GM18868 (cell line): ENCODE data around the gene MLLT3.
A peak's percentile ranks its signal among the peaks of the same experiment; 100 is the strongest.

ENCODE experiments used
- ATAC-seq: cut with Tn5 transposase; IDR thresholded peaks from one replicate; pipeline ENCODE4 v1.9.1; 2021; ENCODE audit warnings: mild to moderate bottlenecking, moderate library complexity; ENCODE audit not compliant: unreplicated experiment

Gene MLLT3

DNA sequence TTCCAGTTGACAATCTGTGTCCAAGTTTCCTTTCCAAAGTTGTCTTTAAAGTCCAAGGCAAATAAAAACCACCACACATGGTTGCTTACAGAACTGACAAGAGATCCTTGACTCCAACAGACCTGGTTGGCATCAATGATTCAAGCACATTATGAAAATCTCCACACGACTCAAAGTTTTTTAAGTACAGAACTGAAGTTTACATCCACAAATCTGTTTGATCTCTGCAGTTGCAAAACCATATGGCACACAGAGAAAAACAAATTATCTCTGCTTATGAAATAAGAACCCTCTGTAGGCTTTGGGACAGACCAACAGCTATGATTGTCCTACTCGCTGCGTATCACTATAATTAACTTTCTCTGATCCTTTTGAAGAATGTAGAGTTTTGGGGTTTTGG, 60.8 kb downstream of the MLLT3 start:
- ATAC-seq, result no peak

DNA sequence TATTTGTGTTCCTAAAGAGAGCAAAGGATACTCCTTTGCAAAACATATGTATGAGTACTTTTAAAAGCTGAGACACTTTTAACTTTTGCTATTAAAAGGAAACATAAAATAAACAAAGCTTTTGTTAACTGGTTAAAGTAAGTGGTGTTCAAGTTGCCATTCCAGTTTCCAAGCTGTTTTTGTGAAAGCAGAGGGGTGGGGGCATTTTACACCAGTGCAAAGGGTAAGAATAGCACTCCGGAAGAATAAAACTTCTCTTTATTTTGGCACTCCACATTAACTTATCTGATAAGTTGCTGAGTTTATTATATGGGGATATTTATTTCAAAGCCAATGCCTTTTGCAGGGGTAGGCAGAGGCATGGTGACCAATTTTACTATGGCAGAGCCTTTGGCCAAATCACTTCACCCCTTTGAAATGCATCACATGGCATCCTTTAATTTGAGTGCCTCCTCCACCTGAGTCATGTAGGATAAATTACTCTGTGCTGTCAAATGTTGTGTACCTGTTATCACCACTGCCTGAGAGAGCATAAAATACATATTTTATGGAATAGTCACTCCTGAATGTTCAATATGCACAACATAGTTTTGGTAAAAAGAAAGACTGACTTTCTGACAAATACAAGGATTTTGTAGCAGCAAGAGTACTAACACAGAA, 62.9 kb downstream of the MLLT3 start:
- ATAC-seq, result no peak

DNA sequence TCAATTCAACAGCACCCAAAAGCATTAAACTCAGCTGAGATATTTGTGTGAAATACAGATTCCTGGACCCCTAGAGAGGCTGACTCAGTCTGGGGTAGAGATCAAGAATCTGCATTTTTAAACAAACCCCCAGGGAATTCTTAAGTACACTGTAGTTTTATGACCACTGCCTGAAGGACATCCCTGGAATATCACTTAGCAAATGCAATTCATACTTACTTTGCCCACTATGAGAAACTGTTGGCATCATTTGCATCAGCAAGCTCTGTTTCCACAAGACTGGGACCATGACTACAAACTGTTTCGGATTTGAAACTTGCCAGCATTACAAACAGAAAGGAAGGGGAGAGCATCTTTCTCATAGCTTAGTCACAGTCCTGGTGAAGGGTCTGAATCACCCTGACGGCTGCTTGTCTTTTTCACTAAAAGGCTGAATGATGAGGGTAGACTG, 63.7 kb downstream of the MLLT3 start:
- peak; percentile 66 for ATAC-seq

DNA sequence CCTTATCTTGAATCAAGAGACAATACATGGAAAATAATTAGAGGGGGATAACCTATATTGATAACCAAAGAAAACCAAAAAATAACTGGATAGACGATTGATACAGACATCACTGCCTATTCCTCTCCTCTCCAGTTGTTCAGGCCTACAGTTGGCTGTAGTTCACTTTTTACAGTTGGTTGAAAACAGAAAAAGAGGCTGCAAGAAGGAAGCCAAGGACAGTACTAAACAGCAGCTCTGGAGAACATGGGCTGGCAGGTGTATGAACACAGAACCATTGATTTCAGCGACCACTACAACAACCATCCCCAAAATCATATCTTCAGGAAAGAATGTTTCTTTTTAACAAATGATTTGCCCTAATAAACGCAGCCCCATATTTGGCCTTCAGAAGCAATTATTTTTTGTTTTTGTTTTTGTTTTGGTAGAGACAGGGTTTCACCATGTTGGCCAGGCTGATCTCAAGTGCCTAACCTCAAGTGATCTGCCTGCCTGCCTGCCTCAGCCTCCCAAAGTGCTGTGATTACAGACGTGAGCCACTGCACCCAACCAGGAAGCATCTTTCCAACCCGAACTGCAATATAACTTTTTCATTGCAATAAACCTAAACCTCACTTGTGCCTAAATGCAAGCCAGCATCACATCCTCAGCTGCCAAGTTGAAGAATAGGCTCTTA, 64.3 kb downstream of the MLLT3 start:
- no peak for ATAC-seq

DNA sequence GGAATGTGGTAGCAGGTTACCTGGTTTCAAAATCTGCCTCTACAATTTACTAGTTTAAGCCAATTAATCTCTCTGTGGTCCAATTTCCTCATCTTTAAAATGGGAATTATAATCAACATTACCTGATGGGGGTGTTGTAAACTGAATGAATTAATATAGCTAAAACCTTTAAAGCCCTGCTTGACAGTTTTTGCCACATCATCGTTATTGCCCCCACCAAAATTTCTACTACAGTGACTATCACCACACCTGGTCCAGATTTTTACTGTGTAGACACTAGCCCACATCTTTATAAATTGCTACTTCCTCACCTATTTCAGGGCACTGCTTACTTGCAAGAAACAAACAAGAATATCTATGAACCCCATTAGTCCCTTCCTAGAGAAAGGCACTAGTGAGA, 65.0 kb downstream of the MLLT3 start:
- no peak for ATAC-seq

DNA sequence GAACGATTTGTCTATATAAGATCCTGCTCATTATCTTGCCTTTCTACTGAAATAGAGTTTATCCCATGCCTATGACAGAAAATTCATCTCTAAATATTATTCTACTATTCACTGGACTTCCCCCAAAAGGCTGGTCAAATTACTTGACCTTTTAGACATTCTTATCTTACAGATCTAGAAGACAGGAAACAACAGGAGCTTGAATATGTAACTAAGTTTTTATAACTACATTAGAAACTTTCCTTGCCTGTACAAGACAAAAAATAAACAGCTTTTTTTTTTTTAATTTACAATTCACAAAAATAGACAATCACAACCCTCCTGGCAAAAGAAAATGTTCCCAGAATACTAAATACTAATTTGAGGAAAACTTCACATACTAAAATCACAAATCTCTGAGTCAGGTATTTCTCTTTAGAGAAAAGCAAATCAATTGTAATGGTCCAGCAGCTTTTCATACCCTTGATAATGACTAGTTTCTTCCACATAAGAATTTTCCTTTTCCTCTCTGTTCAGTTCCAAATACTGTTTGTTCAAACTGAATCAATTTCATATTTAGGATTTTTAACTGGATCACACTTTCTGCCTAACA, 68.6 kb downstream of the MLLT3 start:
- peak; percentile 27 for ATAC-seq

DNA sequence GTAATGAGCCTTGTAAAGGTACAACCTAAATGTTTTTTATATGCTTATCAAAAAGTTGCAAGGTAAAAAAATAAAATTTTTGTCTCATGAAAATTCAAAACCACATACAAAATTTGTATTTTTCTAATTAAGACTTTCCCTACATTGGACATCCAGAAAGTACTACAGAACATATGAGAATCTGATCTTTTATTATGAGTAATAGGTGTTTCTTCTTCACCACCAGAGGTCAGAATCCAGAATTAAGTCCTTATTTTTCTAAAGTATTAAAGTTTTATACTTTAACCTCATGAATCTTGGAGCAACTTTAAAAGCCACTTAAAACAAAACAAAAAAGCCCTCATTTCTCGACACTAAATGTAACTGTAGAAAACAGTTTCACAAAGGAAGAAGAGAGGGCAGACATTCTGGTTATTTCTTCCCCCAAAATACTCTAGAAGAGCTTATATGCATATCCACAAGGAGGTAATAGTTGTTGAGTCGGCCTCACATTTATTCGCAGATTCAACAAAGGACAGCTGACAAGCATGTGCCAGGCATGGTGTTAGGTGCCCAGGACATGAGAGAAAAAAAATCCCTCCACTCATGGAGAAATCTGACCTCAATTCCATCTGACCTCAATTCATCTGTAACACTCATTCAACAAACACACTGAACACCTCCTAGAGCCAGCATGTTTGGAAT, 69.3 kb downstream of the MLLT3 start:
- ATAC-seq, result peak; percentile 39

DNA sequence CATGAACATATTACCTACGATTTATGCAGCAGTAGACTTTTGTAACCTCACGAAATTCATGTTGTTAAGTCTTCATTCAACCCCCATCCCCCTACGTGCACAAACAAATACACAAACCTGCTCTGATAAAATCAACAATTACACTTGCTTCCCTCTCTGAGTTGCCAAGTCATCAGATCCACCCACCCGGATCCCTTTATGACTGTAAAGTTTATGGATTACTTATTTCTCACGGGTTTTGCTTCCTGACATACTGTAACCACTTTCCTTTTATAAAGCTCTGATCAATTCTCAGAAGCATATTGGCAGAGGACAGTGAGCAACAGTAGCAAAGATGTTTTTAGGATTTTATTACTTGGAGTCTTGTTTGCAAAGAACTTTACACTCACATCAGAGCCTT, 70.5 kb downstream of the MLLT3 start:
- ATAC-seq, result no peak

DNA sequence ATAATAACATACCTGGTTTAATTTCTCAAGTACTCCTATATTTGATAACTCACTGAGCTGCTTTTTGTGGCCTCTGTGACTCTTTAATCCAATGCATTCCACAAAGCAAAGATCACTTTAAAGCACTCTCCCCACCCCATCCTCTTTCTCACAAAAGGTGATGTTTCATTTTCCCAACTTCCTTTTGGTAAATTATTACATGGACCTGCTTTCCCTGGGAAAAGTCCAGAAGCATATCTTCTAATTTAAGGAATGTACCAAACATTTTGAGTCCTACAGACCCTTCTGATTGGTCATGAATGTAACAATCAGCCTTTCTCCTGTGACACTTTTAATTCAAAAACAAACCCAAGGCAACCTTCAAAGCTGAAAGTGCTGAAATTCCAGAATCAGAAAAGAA, 71.1 kb downstream of the MLLT3 start:
- no peak for ATAC-seq

DNA sequence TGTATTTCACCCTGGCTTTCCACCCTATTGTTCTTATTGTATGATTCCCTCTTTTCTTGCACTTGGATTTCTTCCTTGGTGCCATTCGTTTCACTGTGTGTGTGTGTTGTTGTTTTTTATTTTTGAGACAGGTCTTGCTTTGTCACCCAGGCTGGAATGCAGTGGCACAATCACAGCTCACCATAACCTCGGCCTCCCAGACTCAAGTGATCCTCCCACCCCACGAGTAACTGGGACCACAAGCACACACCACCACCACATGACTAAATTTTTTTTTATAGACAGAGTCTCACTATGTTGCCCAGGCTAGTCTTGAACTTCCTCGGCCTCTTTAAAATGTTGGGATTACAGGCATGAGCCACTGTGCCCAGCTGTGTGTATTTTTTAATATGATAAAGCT, 72.0 kb downstream of the MLLT3 start:
- no peak for ATAC-seq

DNA sequence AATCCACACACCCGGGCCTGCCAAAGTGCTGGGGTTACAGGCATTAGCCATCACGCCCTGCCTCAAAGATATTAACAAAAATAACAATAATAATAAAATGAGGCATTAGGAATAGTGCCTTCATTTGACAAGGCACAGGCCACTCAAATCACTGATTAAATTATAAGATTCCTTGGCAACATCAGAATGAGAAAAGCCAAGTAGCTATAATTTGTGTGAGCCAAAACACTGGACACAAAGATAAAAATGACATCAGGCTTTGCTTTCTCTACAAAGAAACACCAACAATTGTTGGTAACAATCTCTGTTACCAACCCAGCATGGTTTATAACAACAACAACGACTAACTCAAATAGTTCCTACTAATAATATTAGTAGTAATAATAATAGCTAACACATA, 73.2 kb downstream of the MLLT3 start:
- ATAC-seq, result no peak

DNA sequence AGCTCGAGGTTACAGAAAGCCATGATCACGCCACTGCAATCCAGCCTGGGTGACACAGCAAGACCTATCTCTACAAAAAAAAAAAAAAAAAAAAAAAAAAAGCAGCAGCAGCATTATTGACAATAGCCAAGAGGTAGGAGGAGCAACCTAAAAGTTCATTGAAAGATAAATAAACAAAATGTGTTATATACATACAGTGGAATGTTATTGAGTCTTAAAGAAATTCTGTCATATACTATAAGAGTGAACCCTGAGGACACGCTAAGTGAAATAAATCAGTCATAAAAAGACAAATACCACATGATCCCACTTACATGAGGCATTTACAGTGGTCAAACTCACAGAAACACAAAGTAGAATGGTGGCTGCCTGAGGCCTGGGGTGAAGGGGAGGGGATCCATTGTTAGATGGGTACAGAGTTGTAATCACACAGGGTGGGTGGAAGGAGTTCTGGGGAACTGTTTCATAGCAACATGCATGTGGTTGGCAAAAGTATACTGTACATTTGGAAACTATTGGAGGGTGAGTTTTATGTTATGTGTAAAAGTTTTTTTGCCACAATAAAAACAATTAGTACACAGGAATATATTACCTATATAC, 77.2 kb downstream of the MLLT3 start:
- ATAC-seq, result no peak

DNA sequence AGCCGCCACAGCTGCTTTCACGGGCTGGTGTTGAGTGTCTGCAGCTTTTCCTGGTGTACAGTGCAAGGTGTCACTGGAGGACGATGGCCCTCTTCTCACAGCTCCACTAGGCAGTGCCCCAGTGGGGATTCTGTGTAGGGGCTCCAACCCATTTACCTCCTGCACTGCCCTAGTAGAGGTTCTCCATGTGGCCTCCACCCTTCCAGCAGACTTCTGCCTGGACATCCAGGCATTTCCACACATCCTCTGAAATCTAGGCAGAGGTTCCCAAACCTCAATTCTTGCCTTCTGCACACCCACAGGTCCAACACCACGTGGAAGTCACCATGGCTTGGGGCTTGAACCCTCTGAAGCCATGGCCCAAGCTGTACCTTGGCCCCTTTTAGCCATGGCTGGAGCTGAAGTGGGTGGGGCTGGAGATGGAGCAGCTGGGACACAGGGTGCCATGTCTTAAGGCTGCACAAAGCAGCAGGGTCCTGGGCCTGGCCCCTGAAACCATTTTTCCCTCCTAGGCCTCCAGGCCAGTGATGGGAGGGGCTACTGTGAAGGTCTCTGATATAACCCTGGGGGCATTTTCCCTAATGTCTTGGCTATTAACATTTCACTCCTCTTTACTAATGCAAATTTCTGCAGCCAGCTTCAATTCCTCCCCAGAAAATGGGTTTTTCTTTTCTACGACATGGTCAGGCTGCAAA, 82.0 kb downstream of the MLLT3 start:
- ATAC-seq, result no peak

DNA sequence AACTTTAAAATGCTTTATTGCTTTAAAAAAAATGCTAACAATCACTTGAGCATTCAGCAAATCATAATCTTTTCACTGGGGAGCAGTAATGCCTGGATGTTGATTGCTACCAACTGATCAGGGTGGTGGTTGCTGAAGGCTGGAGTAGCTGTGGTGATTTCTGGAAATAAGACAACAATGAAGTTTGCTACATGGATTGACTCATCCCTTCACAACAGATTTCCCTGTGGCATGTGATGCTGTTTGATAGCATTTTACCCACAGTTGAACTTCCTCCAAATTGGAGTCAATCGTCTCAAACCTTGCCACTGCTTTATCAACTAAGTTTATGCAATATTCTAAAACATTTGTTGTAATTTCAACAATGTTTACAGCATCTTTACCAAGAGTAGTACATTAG, 83.3 kb downstream of the MLLT3 start:
- no peak for ATAC-seq

DNA sequence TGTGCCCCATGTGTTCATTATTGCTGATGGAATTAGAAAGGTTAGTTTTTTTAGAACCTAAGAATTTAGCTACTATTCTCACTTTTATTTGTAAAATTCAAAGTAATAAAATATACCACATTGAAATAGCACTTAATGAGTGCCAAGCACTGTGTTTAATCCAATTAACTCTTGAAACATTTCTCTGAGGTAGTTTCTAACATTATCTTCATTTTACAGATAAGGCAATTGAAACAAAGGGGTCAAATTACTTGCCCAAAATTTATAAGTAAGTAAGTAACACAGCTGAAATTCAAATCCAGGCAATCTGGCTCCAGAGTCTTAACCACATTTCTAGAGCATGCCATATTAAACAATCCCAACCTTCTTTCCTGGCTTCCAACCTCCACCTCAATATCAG, 84.2 kb downstream of the MLLT3 start:
- ATAC-seq, result no peak

DNA sequence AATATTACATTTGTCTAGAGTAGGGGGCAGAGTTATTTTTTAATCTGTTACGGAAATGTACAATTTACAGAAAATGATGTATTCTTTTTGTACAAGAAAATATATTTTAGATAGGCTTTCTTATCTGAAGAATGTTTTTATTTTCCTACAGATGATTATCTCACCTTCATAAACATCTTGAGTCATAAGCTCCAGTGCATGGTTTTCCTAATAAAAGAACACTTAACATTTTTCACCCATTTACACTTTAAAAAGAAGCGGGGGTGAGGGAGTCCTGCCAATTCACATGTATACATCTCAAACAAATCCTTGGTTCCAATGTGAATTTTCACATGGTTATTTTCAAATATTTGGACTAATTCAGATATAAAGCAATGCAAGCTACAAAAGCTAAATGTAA, 85.0 kb downstream of the MLLT3 start:
- no peak for ATAC-seq

DNA sequence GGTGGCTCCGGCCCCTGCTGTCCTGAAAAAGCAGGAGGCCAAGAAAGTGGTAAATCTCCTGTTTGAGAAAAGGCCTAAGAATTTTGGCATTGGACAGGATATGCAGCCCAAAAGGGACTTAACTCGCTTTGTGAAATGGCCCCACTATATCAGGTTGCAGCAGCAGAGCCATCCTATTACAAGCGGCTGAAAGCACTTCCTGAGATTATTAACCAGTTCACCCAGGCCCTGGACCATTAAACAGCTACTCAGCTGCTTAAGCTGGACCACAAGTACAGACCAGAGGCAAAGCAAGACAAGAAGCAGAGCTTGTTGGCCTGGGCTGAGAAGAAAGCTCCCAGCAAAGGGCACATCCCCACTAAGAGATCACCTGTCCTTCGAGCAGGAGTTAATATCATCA, 89.7 kb downstream of the MLLT3 start:
- no peak for ATAC-seq

DNA sequence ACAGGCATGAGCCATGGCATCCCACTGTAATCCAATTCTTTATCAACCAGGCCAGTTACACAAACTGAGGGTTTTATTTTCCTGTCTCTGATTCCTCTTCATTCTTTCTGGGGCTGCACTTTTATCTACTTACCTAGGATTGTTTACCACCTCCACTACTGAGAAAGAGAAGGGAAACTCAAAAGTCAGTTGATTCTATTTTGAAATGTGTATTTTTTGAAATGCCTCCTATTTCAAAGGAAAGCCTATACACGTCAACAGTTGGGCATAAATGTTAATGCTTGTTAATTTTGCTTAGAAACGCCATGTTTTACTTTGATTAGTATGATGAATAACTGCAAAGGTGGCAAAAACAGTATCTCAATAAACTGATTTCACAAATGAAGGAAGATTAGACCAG, 92.5 kb downstream of the MLLT3 start:
- no peak for ATAC-seq

DNA sequence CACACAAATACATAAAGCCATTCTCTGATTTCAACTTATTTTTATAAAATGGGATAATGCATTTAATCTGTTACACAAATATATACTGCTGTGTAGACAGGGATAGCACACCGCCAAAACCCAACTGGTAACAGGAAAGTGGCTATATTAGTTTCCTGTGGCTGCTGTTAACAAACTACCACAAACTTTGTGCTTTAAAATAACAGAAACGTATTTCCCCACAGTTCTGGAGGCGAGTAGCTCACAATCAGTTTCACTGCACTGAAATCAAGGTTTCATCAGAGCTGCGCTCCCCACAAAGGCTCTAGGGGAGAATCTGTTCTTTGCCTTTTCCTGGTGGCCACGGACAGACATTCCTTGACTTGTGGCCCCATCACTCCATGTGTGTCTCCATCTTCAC, 94.0 kb downstream of the MLLT3 start:
- ATAC-seq, result no peak

DNA sequence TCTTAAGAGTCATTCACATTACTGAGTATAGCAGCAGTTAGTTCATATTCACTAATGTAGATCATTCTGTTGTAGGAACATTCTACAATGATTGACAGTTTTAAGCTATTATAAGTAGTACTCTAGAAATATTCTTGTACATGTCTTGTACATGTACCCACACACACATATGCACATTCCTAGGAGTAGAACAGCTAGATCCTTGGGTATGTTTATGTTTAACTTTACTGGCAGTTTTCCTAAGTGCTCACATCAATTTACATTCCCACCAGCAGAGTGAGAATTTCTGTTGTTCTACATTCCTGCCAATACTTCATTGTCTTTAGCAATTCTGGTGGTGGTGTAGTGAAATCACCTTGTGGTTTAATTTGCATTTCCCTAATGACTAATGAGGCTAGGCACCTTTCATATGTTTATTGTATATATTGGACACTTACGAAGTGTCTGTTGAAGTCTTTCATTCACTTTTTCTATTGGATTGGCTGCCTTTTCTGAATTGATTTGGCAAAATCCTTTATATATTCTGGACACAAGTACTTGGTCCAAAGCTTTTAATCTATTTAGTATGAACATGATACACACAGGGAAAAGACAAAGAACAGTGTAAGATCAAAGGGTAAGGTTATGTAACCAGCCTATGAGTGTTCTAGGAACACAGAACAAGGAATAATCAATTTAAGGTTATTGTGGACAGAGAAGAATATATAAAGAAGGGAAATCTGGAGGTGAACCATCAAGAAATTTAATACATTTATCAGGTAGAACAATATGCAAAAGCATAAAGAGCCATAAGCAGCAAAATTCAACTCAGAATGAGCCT, 95.6 kb downstream of the MLLT3 start:
- ATAC-seq, result peak; percentile 75
